Effector memory CD4-positive, alpha-beta T cell (primary cell): ENCODE data around the gene ANKDD1B.

Experiments
- DNase-seq, 3 donors: peaks; one replicate each; pipeline ENCODE4 v3.0.0-alpha.2; 2020
- H3K27ac ChIP-seq: 2 replicates; pipeline ENCODE4 v1.7.0; 2013; ENCODE audit warnings: mild to moderate bottlenecking, low read length, moderate library complexity; ENCODE audit not compliant: insufficient read depth, poor library complexity, severe bottlenecking
- H3K27me3 ChIP-seq: replicated peaks from 2 replicates; pipeline ENCODE4 v1.7.0; 2013; ENCODE audit warnings: mild to moderate bottlenecking, low read length; ENCODE audit not compliant: insufficient read depth, control insufficient read depth, poor library complexity, severe bottlenecking
- H3K36me3 ChIP-seq: 2 replicates; pipeline ENCODE4 v1.7.0; 2013; ENCODE audit warnings: mild to moderate bottlenecking, low read length, moderate library complexity; ENCODE audit not compliant: control insufficient read depth, insufficient read depth
- H3K4me1 ChIP-seq: 2 replicates; pipeline ENCODE4 v1.7.0; 2013; ENCODE audit warnings: low read length, mild to moderate bottlenecking; ENCODE audit not compliant: control insufficient read depth, insufficient read depth, poor library complexity, severe bottlenecking
- H3K4me3 ChIP-seq: 2 replicates; pipeline ENCODE4 v1.7.0; 2013; ENCODE audit warnings: low read length, low read depth, mild to moderate bottlenecking; ENCODE audit not compliant: insufficient read depth, poor library complexity, severe bottlenecking
- H3K9me3 ChIP-seq: 2 replicates; pipeline ENCODE4 v1.7.0; 2013; ENCODE audit warnings: mild to moderate bottlenecking, low read length, moderate library complexity; ENCODE audit not compliant: control insufficient read depth

The ANKDD1B gene

DNA sequence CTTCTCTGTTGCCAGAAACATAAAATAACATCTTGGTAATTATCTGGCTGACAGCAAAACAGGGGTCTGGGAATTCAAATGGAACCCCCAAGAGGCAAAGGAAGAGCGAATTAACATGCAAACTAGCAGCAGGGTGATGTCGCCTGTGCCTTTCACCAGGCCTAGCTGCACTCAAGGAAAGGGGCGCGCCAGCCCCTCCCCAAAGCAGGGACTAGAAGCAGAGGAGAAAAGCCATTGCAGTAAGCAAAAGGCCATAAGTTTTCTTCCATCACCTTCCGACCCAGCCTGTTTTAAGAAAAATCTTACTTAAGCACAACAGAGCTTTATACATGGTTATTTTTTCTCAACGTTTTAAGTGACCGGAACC is 105.4 kb downstream of the ANKDD1B start:
- H3K27ac ChIP-seq, result peak overlapping the region; percentile 65
- no peaks in the 10 kb centered on the region for H3K27me3 ChIP-seq
- no peak for DNase-seq

GRCh38 chr5:75717082-75717922 is 106.0 kb downstream of the ANKDD1B start, which contains the start of gene POC5:
Gene POC5, minus strand, starts transcription at chr5:75717437. Its CDS starts 4,500 bp downstream, at chr5:75712937.
- Histone ChIP-seq H3K36me3 (peaks cover under 1% of the 10 kb centered on the region), H3K27ac (peak within 1 kb of the TSS; percentile 65), H3K4me3 (peak within 1 kb of the TSS; percentile 62), H3K9me3 (no peaks in the 10 kb centered on the region), H3K4me1 (peaks cover 3% of the 10 kb centered on the region), H3K27me3 (no peaks in the 10 kb centered on the region)
- peak; percentile 96 to 98 (median 97) for DNase-seq

More for the DNA sequence above, 105.4 kb downstream of the ANKDD1B start:
- peak overlapping the region; percentile 62 for H3K4me3 ChIP-seq
- H3K4me1 ChIP-seq, result peaks cover 3% of the 10 kb centered on the region
- H3K36me3 ChIP-seq, result peaks cover 3% of the 10 kb centered on the region
- H3K9me3 ChIP-seq, result no peaks in the 10 kb centered on the region

DNA sequence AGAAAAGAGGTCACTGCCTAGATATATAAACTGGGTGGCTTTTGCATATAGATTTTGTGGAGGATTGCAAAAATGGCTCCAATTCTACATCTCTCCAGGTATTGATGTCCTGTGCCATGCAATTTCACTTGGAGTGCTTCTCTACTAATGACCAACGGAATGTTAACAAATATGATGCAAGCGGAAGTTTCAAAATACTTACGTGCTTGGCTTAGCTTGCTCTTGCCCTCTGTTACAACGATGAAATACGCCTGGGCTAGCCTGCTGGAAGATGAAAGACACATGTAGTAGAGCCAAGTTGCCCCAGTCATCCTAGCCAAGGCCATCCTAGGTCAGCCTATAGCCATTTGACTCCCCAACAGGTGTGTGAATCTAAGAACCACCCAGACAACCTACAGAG is 109.6 kb downstream of the ANKDD1B start:
- Histone ChIP-seq H3K27me3 (no peaks in the 10 kb centered on the region), H3K36me3 (no peaks in the 10 kb centered on the region), H3K4me1 (peaks cover 3% of the 10 kb centered on the region), H3K27ac (no peak overlapping the region), H3K9me3 (no peaks in the 10 kb centered on the region), H3K4me3 (no peak overlapping the region)
- DNase-seq, result no peak
